Measurements from ENCODE around the gene SELENOI.

The SELENOI gene

GRCh38 chr2:26400723-26401122 lies 54.8 kb downstream of the SELENOI start:
- ChIA-PET CTCF (interaction anchor here (0.8 to 1.1 kb wide), 3 partner anchors 16 to 313 kb away, joined by 3 to 5 read pairs (median 3); no protein-coding TSS in a partner anchor), POLR2A (no interaction called here)

GRCh38 chr2:26401739-26402541 lies 56.0 kb downstream of the SELENOI start, which contains the start of gene DRC1:
TSS of gene DRC1 (plus strand) at chr2:26401920. CDS start at chr2:26401990, 70 bp downstream.
- ChIA-PET CTCF (no interaction called here), POLR2A (no interaction called here)
- TF ChIP-seq CTCF (IDR thresholded peaks at IDR 0.05; ENCODE audit: control extremely low read depth, extremely low read depth, low read depth, missing control alignments), result no peak
- DNase-seq (ENCODE audit: extremely low spot score), result peak; percentile 66

More at GRCh38 chr2:26400723-26401122, 54.8 kb downstream of the SELENOI start:
- no peak for TF ChIP-seq CTCF (IDR thresholded peaks at IDR 0.05; ENCODE audit: control extremely low read depth, extremely low read depth, low read depth, missing control alignments)
- no peak for DNase-seq (ENCODE audit: extremely low spot score)

GRCh38 chr2:26407526-26407925 lies 61.6 kb downstream of the SELENOI start:
- ChIA-PET POLR2A (no interaction called here), CTCF (no interaction called here)
- TF ChIP-seq CTCF (IDR thresholded peaks at IDR 0.05; ENCODE audit: control extremely low read depth, extremely low read depth, low read depth, missing control alignments), result no peak
- DNase-seq (ENCODE audit: extremely low spot score), result no peak

- ChIA-PET CTCF (interaction anchor here (1.3 to 1.7 kb wide), 2 partner anchors 18 to 23 kb away, joined by 3 to 4 read pairs; no protein-coding TSS in a partner anchor), POLR2A (no interaction called here)
- no peak for DNase-seq (ENCODE audit: extremely low spot score)
- TF ChIP-seq CTCF (IDR thresholded peaks at IDR 0.05; ENCODE audit: control extremely low read depth, extremely low read depth, low read depth, missing control alignments), result no peak
Observed at GRCh38 chr2:26409785-26410184, 63.8 kb downstream of the SELENOI start.

- DNase-seq (ENCODE audit: extremely low spot score), result no peak
- TF ChIP-seq CTCF (IDR thresholded peaks at IDR 0.05; ENCODE audit: control extremely low read depth, extremely low read depth, low read depth, missing control alignments), result no peak
- POLR2A ChIA-PET, result no interaction called here
- CTCF ChIA-PET, result no interaction called here
Observed at GRCh38 chr2:26410764-26411243, 64.9 kb downstream of the SELENOI start.

- DNase-seq (ENCODE audit: extremely low spot score), result no peak
- ChIA-PET CTCF (no interaction called here), POLR2A (no interaction called here)
- no peak for TF ChIP-seq CTCF (IDR thresholded peaks at IDR 0.05; ENCODE audit: control extremely low read depth, extremely low read depth, low read depth, missing control alignments)
Observed at GRCh38 chr2:26411419-26411818, 65.5 kb downstream of the SELENOI start.

All from GM10248 (cell line).